Activated T-helper 1 cell treated with anti-CD3 and anti-CD28 coated beads, Interleukin-2, amount 50 U/mL, for 16 hours (primary cell): ENCODE measurements around the gene COL4A2.

ENCODE experiments used
- DNase-seq, 2 donors: peaks; one replicate each; pipeline ENCODE4 v3.0.0-alpha.2; 2020; ENCODE audit warnings: low read depth in 1 of 2, low spot score in 1 of 2

COL4A2 gene

GRCh38 chr13:110272227-110272626, 34.9 kb upstream of the COL4A2 start:
- no peak for DNase-seq

- no peak for DNase-seq
Observed at GRCh38 chr13:110272651-110273050, 34.4 kb upstream of the COL4A2 start.

DNA sequence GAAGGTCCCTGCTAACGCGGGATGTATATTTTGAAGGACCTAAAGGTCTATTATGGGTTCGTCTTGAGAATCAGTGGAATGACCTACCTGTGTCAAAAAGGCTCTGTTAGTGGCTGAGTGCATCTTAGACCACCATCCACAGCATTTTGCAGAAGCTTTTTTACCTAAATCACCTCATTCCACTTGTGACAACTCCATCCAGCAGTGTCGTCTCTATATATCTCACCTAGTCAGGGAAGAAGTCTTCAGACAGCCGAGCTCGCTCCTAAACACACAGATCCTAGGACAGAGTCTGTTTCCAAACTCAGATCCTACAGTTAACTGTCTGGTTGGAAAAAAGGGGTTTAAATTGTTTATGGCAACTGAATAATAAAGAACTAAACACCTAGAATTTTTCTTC, 33.8 kb upstream of the COL4A2 start:
- DNase-seq = no peak

DNA sequence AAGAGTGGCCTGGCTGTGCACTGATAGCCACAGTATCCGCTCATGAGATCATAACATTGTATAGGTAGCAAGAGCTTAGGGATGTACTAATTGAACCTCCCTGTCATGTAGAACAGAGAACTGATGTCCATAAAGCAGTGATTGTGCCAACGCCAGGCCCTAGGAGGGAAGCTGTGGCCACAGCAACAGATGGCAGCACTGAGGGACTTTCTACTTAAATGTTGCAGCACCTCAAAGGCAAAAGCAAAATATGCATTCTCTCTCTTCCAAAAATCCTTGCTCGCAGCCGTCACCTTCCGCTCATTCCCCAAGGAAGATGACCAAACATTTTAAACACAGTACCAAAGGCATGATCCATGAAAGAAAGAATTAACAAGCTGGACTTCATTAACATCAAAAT, 32.4 kb upstream of the COL4A2 start:
- no peak for DNase-seq

- DNase-seq = no peak
Observed at GRCh38 chr13:110275931-110276552, 31.0 kb upstream of the COL4A2 start.

GRCh38 chr13:110276553-110276950, 30.5 kb upstream of the COL4A2 start:
- DNase-seq = no peak

GRCh38 chr13:110277357-110277975, 29.6 kb upstream of the COL4A2 start:
- no peak for DNase-seq

DNA sequence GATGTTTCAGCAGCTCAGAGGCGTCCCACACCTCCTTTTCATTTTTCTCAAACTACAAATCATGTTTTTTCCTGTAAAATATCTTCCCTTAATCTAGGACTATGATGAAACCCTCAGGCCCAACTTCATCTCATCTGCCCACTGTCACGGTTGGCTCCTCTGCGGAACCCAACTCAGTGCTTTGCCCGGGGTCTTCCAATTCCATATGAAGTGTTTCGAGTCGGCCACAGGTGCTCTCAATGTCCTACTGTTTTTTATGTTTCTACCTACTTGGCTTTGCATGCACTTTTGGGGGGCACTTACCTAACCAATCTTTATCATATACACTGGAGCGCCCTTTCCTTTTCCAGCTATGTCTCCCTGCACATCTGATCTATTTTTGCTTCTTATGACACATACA, 28.2 kb upstream of the COL4A2 start:
- no peak for DNase-seq

- no peak for DNase-seq
Observed at GRCh38 chr13:110279684-110280083, 27.4 kb upstream of the COL4A2 start.

- no peak for DNase-seq
Observed at GRCh38 chr13:110280231-110280813, 26.8 kb upstream of the COL4A2 start.

GRCh38 chr13:110280985-110281688, 25.9 kb upstream of the COL4A2 start:
- DNase-seq = no peak

DNA sequence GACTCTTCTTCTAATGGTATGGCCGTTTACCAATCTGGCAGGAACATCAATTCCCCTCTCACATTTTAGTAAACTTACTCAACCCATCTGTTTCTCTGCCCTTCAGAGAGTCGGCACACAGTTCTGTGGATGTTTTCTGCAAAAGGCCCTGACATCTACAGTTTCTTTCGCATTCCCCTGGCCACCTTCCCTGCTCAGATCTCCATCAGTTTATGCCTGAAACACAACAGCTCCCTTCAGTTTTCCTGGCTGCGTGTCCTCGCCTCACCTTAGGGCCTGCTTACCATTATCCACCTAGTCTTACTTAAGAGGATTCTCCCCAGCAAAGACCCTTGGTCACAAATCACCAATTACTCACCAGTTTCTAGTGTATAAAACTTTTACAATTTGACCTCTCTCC, 25.3 kb upstream of the COL4A2 start:
- DNase-seq = no peak

GRCh38 chr13:110282316-110282841, 24.7 kb upstream of the COL4A2 start:
- no peak for DNase-seq

GRCh38 chr13:110283736-110284517, 23.2 kb upstream of the COL4A2 start:
- no peak for DNase-seq

DNA sequence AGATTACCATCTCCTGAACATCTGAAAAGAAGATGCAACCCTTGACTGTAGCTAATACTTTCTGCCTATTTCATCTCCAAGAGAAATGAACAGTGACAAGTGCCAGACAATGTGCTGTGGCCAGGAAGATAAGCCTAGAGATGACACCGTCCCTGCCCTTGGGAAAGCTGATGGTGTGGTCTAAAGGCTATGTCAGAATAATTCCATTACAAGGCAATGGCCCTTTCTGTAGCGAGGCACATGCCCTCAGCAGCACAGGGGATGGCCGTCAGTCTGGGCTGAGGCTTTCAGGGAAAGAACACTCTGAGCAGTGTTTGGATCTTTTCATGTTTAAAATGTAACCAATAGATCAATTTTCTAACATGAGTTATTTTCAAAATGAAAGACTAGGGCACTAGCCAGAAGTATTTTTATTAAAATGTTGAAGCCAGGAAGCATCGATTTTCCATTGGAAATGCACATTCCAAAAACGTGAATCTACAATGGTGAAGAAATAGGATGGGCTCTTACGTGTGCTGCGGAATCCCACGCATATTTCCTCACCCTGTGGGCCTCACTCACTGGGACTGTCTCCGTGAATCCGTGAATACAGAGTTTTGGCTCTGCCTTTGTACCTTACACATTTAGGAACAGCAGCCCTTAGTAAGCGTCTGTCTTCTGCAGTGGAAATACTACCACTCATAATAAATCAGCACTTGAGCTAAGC, 22.2 kb upstream of the COL4A2 start:
- no peak for DNase-seq

- no peak for DNase-seq
Observed at GRCh38 chr13:110285991-110286832, 20.9 kb upstream of the COL4A2 start.

DNA sequence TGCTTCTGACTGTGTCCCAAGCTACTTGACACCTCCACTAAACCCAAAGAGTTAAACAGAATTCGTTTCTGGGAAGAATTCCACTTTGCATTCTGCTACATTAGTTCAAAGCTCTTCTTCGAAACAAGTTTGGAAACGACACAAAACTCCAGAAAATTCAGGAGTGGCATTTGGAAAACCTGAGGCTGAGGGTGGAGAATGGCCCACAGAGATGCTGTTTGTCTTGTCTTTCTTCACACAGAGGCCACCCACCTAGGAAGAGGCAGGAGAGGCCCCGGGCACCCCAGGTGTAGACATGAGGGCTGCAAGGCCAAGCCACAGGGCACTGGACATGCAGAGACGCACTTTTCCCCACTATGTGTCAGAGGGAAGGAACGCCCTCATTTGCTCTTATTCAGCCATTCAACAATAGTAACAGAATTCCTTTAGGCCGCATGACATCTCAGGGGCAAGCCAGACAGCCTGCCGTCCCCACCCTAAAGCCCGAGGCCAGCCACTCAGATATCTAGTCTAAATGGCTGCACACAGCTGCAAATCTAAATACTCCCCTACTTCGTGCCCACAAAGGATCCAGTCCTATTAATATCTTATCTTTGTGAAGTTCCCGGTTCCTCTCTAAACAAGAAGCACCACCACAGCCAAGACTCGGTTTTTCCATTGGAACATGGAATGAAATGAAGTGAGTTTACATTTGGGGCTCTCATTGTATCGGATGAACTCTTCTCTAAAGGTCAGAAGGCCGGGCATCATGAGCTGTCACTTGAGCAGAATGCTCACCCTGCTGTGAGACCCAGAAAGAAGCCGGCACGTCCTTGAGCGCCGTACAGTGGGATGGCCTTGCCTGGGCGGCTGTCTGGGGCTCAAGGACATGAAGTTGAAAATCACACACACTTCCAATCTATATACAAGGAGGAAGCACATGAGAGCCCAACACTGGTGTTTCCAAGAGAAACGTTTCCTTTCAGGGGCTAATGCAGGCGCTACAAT, 20.0 kb upstream of the COL4A2 start:
- no peak for DNase-seq

- no peak for DNase-seq
Observed at GRCh38 chr13:110289174-110289573, 17.9 kb upstream of the COL4A2 start.
